PFSK-1 (cell line): ENCODE data around the gene SETD4.

Experiments used
- FOXP2 ChIP-seq: optimal IDR thresholded peaks from 2 replicates; pipeline ENCODE3; 2011; ENCODE audit warnings: borderline replicate concordance, control low read depth, inconsistent platforms; ENCODE audit not compliant: insufficient read depth; ENCODE audit errors: extremely low read length, extremely low read depth
- POLR2AphosphoS5 ChIP-seq: IDR thresholded peaks from 2 replicates; pipeline ENCODE4 v1.6.1; 2012; ENCODE audit warnings: low read depth, mild to moderate bottlenecking, control low read depth, low read length, moderate library complexity
- SIN3A ChIP-seq: IDR thresholded peaks from 2 replicates; pipeline ENCODE4 v1.6.1; 2012; ENCODE audit warnings: mild to moderate bottlenecking, low read length, moderate library complexity, borderline replicate concordance; ENCODE audit not compliant: insufficient read depth
- TAF1 ChIP-seq: IDR thresholded peaks from 2 replicates; pipeline ENCODE4 v1.6.1; 2012; ENCODE audit warnings: low read length, control low read depth, borderline replicate concordance; ENCODE audit not compliant: insufficient read depth
- TF ChIP-seq, protein P1 (sequence below), 2 experiments: IDR thresholded peaks; 2 replicates each; pipeline versions ENCODE4 v1.6.1 to v1.8.0; 2011 to 2012; ENCODE audit warnings: low read depth in 2 of 2, low read length in 2 of 2, control low read depth in 1 of 2, inconsistent platforms in 1 of 2, mild to moderate bottlenecking in 1 of 2, moderate library complexity in 1 of 2; ENCODE audit not compliant: insufficient read depth in 1 of 2

SETD4 gene

DNA sequence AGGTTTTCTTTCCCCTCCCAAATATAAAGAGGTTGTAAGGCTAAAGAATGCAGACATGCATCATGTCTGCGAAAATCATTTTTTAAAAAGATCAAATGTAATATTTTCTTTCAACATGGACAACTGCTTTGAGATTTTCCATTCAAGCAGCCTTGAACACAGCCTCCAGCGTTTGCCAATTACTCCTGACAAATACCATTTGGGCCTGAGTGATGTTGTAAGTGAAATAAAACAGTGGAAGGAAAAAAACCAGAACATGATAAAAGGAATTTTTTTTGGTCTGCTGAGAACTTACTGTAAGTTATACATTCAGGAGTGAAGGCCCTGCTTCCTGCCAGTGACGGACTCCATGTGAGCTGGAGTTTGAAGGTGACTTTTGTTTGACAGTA is 37.2 kb downstream of the SETD4 start:
- no peak for TF ChIP-seq FOXP2
- no peak for TF ChIP-seq POLR2AphosphoS5
- TF ChIP-seq TAF1: no peak
- TF ChIP-seq SIN3A: no peak
- TF ChIP-seq, protein P1, sequence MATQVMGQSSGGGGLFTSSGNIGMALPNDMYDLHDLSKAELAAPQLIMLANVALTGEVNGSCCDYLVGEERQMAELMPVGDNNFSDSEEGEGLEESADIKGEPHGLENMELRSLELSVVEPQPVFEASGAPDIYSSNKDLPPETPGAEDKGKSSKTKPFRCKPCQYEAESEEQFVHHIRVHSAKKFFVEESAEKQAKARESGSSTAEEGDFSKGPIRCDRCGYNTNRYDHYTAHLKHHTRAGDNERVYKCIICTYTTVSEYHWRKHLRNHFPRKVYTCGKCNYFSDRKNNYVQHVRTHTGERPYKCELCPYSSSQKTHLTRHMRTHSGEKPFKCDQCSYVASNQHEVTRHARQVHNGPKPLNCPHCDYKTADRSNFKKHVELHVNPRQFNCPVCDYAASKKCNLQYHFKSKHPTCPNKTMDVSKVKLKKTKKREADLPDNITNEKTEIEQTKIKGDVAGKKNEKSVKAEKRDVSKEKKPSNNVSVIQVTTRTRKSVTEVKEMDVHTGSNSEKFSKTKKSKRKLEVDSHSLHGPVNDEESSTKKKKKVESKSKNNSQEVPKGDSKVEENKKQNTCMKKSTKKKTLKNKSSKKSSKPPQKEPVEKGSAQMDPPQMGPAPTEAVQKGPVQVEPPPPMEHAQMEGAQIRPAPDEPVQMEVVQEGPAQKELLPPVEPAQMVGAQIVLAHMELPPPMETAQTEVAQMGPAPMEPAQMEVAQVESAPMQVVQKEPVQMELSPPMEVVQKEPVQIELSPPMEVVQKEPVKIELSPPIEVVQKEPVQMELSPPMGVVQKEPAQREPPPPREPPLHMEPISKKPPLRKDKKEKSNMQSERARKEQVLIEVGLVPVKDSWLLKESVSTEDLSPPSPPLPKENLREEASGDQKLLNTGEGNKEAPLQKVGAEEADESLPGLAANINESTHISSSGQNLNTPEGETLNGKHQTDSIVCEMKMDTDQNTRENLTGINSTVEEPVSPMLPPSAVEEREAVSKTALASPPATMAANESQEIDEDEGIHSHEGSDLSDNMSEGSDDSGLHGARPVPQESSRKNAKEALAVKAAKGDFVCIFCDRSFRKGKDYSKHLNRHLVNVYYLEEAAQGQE (IDR thresholded peaks at IDR 0.05; ENCODE audit: insufficient read depth in 1 of 2, low read depth in 2 of 2, low read length in 2 of 2): no peak

DNA sequence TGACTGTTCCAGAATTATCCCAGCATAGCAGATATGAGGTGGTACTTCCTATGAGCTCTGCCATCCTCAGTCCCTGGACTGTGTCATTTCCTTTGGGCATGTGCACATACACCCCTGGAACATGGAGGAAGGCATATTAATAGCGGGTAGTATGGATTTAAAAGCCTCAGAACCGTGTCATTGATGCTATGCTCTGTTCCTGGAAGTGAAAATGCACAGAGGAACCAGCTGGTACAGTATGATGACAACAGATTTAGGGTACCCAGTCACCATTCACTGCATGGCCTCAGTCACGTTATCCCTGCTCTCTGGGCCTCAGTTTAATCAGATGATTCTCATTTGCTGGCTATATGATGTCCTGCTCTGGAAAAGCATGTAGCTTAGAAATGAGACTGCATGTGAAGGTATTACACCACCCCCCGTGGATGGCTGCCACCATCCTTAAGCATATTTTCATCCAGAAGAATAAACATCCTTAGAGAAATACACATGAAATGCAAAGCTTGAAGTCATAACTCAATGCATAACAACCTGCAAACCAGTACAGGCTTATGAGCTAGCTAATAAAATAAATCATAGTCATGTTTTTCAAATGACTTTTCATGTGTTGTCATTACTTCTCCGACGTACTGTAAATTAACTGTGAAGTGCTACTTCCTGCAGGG is 37.8 kb downstream of the SETD4 start:
- TF ChIP-seq, protein P1 (IDR thresholded peaks at IDR 0.05; ENCODE audit: insufficient read depth in 1 of 2, low read depth in 2 of 2, low read length in 2 of 2): no peak
- no peak for TF ChIP-seq SIN3A
- TF ChIP-seq POLR2AphosphoS5: no peak
- TF ChIP-seq FOXP2: no peak
- no peak for TF ChIP-seq TAF1

DNA sequence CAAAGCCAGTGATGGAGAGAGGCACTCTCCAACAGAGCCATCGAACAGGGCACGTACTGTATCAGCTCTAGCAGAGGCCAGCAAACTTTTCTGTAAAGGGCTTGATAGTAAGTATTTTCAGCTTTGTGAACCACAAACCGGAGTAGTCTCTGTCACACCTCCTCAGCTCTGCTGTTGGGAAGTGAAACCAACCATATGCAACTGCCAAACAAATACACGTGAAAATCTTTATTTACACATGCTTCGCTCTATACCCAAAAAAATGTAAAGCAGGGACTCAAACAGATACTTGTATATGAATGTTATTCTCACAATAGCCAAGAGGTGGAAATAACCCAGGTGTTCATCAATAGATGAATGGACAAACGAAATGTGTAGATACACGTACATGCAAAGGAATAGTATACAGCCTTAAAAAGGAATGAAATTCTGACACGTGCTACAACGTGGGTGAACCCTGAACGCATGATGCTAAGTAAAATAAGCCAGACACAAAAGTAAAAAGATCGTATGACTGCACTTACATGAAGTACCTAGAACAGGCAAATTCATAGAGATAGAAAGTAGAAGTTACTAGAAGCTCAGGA is 39.0 kb downstream of the SETD4 start:
- TF ChIP-seq SIN3A: no peak
- no peak for TF ChIP-seq FOXP2
- no peak for TF ChIP-seq POLR2AphosphoS5
- no peak for TF ChIP-seq TAF1
- TF ChIP-seq, protein P1 (IDR thresholded peaks at IDR 0.05; ENCODE audit: insufficient read depth in 1 of 2, low read depth in 2 of 2, low read length in 2 of 2): no peak

DNA sequence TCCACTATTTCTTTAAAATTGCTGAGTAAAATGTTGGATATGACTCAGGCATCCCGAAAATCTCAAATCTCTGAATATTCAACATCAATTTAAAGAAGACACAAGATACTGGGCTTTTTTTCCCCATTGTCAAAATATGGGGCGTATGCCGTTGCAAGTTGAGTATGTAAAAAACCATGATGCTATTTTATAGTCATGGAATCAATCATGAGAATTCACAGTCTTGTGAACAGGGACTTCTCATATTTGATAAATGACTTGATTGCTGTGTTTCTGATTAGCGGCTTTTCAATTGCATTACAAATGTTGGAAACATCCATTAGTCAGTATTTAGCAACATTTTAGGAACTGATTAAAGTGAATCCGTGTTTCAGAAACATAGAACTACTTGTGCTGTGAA is 45.3 kb downstream of the SETD4 start:
- TF ChIP-seq, protein P1 (IDR thresholded peaks at IDR 0.05; ENCODE audit: insufficient read depth in 1 of 2, low read depth in 2 of 2, low read length in 2 of 2): no peak
- TF ChIP-seq FOXP2 (no peak), POLR2AphosphoS5 (no peak), SIN3A (no peak), TAF1 (no peak)
